GM08714 (cell line): Measurements from ENCODE around the gene SYVN1.
"Not testable (repeated sequence)": the region's sequence is repeated elsewhere in the genome, so short reads cannot be mapped to it uniquely, and the experiment has no call there.

ENCODE experiments used
- H3K4me3 ChIP-seq: fragments of 200-500 bp; sonication (Bioruptor generic); 2 replicates; pipeline ENCODE4 v1.5.1; 2014; ENCODE audit warnings: mild to moderate bottlenecking, low read length, inconsistent platforms
- ZNF274 ChIP-seq: IDR thresholded peaks from 2 replicates; pipeline ENCODE4 v1.6.1; 2012; ENCODE audit warnings: mild to moderate bottlenecking, low read depth, low read length

SYVN1 gene

DNA sequence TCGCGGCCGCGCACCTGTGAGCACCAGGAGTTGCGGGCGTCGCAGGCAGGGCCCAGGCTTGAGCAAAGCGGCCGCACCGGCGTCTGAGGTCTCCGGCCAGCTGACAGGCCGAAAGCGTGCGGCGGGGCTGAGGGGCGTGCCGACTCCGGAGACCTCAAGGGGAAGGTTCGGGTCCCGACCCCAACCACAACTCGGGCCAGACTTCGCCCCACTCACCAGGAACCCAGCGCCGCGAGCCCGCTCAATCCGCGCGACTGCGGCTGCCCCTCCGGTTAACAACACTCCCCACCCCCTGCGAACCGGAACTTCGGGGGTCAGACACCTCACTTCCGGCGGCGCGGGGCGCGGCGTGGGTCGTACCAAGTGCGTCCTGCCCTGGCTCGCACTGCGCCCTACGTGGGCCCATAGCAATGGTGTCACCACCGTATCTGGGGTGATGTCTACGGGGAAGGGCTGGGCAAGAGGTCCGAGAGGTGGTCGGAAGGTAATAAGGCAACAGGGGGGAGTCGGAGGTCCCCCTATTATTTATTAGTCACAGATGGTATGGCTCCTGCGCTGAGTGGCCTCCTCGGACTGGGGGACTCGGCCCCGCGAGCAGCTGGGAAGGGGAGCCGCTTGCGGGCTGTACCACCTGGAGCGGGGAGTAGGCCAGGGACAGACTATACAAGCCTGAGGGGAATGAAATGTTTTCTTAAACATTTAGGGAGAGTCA lies at the start of gene SYVN1:
Gene SYVN1 (minus strand): TSS at position 280 of the 712 bp plus-strand sequence. CDS start 918 bp downstream, outside the sequence.
- peak within 1 kb of the TSS; percentile 94 for H3K4me3 ChIP-seq
- no peak for TF ChIP-seq ZNF274

DNA sequence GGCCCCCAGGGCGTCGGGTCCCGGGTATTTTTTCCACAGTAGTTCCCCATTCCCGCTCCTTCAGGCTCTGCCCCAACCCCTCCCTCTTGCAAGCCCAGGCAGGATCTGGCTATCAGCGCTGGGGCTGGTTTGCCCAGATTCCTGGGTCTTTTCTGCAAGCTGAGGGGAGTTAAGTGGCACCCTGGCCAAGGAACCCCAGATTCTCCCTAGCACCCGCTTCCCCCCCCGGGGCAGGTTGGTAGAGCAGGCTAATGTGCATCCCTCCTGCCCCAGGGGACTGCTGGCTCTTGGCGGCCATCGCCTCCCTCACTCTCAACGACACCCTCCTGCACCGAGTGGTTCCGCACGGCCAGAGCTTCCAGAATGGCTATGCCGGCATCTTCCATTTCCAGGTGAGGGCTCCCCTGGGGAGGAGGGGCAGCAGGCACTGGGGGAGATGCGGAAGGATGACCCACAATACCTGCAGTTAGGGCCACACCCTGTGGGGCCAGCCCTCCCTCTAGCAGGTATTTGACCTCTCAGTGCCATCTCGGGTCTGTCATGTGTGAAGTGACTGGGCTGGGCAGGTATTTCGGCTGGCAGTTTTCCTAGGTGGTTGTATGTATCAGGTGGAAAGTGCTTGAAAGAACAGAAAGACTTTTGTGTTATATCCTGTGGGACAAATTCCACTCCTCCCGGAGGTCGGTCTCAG lies 49.0 kb upstream of the SYVN1 start:
- TF ChIP-seq ZNF274: no peak
- no peak overlapping the region; the same call in 1 of the 2 replicates for H3K4me3 ChIP-seq

DNA sequence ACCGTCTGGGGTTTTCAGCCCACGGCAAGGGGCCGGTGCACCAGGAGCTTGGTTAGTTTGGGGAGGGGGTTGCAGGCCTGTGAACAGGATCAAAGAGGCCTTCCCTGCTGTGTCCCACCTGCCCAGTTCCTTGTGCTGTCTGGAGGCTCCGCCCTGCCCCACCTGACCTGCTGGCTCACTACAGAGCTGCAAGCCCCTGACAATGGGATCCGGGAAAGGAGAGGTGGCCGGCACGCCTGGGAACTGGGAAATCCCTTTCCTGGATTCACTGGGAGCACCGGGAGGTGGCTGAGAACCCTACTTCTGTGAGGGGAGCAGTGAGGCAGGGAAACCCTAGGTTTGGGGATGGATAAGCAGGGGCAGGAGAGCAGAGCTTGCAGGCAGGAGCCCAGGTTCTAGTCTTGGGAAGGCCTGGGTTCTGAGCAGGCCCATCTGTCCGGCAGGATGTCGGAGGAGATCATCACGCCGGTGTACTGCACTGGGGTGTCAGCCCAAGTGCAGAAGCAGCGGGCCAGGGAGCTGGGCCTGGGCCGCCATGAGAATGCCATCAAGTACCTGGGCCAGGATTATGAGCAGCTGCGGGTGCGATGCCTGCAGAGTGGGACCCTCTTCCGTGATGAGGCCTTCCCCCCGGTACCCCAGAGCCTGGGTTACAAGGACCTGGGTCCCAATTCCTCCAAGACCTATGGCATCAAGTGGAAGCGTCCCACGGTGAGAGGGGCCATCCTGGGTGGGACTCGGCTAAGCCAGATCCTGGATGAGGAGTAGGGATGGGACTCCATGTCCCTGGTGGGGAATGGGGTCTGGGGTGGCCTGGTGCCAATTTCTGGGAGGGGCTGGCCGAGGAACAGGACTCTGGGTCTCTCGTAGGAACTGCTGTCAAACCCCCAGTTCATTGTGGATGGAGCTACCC lies 48.2 kb upstream of the SYVN1 start:
- peak overlapping the region; percentile 86 for H3K4me3 ChIP-seq
- no peak for TF ChIP-seq ZNF274

DNA sequence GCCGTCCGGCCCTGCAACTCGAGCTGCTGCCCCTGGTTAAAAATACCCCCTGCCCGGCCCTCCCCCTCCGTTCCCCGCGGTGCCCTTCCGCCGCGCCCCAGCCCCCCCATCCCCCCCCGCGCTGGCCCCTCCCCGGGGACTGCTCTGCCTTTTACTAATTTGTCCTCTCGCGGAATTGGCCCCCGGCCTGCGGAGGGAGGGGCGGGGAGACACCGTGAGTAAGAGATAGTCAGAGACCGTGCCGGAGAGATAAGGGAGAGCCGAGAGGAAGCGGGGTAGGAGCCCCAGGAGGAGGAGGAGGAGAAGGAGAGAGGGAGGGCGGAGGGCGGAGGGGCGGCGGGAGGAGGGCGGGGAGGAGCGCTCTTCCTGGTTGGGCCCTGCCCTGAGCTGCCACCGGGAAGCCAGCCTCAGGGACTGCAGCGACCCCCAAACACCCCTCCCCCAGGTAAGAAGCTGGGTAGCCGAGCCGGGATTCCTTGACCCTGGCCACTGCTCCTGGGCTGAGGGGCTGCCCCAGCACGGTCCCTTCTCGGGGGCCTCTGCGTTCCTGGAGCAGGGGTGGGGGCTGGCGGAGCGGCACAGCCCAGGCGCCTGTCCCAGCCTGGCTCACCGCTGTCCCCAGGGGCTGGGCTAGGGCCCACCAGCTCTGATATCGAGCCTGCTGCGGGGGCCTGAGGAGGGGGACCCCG lies 47.4 kb upstream of the SYVN1 start, which contains the start of gene CAPN1:
Gene CAPN1 (plus strand): TSS at position 360 of the 689 bp plus-strand sequence. CDS start 774 bp downstream, outside the sequence.
- peak within 1 kb of the TSS; percentile 86 for H3K4me3 ChIP-seq
- no peak for TF ChIP-seq ZNF274

DNA sequence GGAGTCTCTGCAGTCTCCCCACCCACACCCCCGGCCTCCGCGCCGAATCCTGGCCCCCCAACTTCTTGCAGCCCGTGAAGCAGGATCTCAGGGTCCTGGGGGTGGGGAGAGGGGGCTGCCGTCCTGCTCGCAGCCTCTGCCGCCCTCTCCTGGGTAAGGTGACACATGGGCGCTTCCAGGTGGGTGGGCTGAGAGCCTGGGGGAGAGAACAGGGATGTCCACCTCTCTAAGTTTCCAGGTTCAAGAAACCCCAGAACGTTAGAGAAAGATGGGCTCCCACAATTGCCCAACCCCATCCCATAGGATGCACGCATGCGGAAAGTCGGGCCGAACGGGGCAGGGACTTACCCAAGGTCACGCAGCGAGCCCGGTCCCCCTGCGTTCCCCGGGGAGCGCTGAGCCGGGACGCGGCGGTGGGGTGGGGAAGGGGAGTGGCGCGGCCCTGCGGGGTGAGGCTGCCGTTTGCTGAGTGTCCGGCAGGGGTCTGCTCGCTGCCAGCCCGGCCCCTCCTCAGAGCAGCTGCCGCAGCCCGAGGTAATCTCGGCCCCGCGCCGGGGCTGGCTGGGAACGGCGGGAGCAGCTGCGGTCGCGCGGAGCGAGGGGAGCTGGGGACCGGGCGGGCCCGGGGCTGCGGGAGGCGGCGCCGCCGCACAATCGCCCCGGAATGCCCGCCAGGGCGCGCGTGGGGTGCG lies 46.7 kb upstream of the SYVN1 start:
- no peak for TF ChIP-seq ZNF274
- peak overlapping the region; percentile 86 for H3K4me3 ChIP-seq

DNA sequence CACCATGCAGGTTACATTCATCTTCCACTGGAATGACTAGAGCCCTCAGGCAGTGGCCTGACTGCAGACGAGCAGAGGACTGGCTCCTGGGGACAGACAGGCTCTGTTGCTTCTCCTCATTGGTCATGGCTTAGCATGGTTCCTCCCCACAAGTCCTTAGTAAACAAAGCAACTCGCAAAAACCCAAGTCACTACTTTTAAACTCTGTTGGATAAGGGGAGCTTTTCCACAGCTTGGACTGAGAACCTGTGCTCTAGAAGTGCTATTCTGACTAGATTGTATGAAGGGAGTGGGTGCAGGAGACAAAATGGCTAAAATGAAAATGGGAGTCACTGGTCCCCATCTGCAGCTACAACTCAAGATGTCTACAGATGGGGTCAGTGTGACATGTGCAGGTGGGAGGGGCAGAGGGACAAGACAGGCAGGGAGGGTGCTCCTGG lies 40.3 kb upstream of the SYVN1 start:
- H3K4me3 ChIP-seq: not testable (repeated sequence)

DNA sequence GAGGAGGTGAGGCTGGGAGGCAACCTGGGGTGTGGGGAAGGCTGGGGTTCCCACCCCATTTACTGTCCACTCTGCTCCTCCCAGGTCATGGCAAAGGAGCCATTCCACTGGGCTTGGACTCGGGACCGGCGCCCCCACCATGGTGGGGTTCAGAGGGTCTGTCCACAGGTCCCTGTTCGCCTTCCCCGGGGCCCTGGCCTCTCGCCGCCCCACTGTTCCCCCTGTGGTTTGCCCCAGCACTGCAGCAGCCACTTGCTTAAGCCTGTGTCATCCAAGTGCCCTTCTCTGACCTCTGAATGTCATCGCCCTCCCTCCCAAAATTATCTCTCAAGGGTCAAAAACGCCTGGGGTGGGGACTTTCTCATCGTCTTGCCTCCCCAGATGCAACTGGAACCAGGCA lies 38.3 kb upstream of the SYVN1 start:
- no peak for TF ChIP-seq ZNF274
- no peak overlapping the region for H3K4me3 ChIP-seq

DNA sequence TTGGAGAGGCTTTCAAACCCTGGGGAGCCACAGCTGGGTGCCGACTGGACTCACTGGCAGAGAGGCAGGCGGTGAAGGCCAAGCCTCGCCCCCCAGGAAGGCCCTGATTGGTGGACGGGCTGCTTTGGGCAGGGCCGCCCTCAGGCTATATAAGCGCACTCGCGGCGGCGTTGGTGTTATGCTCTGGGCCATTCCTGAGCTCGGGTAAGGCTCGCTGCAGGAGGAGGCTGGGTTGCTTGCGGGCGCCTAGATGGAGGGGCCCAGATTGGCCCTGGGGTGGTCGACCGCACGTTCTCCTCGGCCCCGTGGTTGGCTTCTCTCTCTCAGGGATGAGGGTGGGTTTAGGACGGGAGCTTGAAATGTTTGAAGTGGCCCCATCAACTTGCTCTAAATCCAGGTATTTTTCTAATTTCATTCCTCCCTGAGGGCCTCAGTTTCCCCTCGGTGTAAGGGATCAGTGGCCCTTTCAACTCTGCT lies 35.8 kb upstream of the SYVN1 start, which contains the start of gene SPDYC:
Gene SPDYC (plus strand): TSS at position 176 of the 477 bp plus-strand sequence. CDS start 1,125 bp downstream, outside the sequence.
- H3K4me3 ChIP-seq: no peak within 1 kb of the TSS
- TF ChIP-seq ZNF274: no peak

DNA sequence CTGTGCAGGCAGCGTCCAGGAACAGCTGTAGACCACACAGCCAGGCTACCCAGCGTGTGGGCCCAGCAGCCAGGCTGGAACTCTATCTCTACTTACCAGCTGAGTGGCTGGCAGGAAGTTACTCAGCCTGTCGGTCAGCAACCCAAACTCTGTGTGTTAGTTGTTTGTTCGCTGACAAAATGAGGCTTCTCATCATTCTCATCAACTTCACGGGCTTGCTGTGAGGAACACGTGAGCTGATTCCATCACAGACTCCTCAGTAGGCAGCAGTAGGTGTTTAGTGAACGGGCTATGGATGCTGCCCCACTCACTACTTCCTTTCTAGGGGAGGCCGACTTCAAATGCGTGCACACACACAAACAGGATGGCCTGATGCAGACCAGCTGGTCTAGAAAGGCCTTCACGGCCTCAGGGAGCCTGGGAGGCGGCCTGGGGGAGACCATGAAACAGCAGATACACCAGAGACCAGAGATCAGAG lies 34.9 kb upstream of the SYVN1 start:
- H3K4me3 ChIP-seq: no peak overlapping the region
- TF ChIP-seq ZNF274: no peak

DNA sequence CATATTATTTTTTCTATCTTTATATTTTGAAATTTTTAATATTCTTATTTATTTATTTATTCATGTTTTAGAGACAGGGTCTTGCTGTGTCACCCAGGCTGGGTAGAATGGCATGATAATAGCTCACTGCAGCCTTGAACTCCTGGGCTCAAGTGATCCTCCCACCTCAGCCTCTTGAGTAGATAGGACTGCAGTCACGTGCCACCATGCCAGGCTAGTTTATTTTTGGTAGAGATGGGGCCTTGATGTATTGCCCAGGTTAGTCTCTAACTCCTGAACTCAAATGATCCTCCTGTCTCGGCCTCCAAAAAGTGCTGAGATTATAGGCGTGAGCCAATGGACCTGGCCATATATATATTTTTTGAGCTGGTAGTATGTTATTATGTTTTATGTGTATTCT lies 33.3 kb upstream of the SYVN1 start:
- no peak overlapping the region for H3K4me3 ChIP-seq
- no peak for TF ChIP-seq ZNF274

DNA sequence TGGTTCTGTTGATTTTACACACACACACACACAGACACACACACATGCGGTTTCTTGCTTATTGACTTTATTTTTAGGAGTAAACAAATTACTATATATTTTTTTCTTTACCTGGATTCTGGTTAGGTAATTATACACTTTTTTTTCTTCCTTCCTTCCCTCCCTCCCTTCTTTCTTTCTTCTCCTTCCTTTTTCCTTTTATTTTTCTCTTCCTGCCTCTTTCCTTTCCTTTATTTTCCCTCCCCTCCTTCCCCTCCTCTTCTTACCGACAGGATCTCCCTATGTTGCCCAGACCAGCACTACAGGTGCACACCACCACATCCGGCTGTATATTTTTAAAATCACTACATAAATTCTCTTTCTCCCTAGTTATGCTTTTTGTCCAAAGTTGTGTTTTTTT lies 32.6 kb upstream of the SYVN1 start:
- H3K4me3 ChIP-seq: no peak overlapping the region

DNA sequence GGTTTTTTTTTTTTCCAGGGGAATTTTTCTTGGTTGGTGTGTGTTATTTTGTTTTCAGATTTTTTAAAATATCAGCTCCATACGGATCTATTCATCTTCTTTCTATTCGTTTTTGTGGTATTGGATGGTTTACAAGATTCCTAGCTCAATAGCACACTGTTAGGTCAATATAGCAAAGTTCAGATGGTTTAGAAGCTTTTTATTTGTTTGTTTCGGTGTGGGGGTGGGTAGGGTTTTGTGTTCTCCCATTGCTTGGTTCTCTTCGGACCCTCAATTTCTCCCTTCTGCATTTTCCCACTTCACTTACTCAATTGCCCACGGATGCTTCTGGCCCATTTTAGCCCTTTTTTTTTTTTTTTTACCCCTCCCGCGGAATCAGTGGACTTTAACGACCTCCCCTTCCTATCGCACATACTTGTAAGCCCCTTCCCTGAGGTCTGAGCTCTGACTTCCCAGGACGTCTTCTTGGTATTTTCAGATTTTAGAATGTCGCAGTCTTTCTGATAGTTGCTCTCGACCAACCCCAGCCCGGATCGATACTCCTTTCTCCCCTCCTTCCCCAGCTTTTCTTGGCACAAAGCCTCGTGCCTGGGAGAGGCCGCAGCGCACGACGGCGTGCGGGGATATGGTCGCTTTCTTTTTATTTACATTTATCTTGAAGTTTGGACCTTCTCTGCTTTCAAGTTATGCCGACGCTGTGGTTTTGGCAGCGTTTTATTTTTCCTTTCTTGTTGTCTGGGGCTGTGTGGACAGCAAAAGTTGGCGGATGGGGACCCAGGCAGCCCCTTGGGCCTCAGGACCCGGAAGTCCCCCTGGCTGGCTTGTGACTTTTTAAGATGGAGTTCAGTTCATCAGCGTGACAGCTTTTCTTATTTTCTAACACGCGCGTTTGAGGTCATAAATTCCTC lies 31.3 kb upstream of the SYVN1 start:
- no peak for TF ChIP-seq ZNF274
- no peak overlapping the region for H3K4me3 ChIP-seq

More for the DNA sequence above, 32.6 kb upstream of the SYVN1 start:
- TF ChIP-seq ZNF274: no peak
